Endometrial microvascular endothelial cells (primary cell): ENCODE data around the gene SNX25. TPM values are rescaled to one million over a fixed set of nuclear protein-coding genes. Genes with fewer than 3 reads are reported as not detected.
"Not testable (repeated sequence)": the region's sequence is repeated elsewhere in the genome, so short reads cannot be mapped to it uniquely, and the experiment has no call there.

Source experiments
- in situ Hi-C: cut with HindIII; loops from 2 replicates; pipeline ENCODE4 v1.10.0; 2017; ENCODE audit warnings: low sequenced_read_pairs, low pct_unique_long_range_greater_than_20kb; ENCODE audit errors: inconsistent ontology term
- total RNA-seq: library from RNA; depleted of rRNA; stranded (reverse); fragments of >200 nt; gene quantifications from one replicate; pipeline ENCODE4 v1.2.3, GENCODE V29; 2015; ENCODE audit errors: inconsistent ontology term

Gene SNX25
- total RNA-seq, 1 donor from 2014 or later, result 13.7 TPM

GRCh38 chr4:185224597-185224996 lies 15.2 kb downstream of the SNX25 start:
- in situ Hi-C loops, result no loop called here

- in situ Hi-C loops, result no loop called here
Measured at GRCh38 chr4:185225940-185226339, 16.5 kb downstream of the SNX25 start.

- in situ Hi-C loops, result no loop called here
Measured at GRCh38 chr4:185227131-185227551, 17.7 kb downstream of the SNX25 start.

GRCh38 chr4:185227713-185228278 lies 18.4 kb downstream of the SNX25 start:
- in situ Hi-C loops, result no loop called here

GRCh38 chr4:185229021-185229818 lies 19.8 kb downstream of the SNX25 start:
- in situ Hi-C loops, result no loop called here

GRCh38 chr4:185232370-185232769 lies 23.0 kb downstream of the SNX25 start:
- in situ Hi-C loops, result no loop called here

GRCh38 chr4:185235119-185235842 lies 25.9 kb downstream of the SNX25 start:
- in situ Hi-C loops, result no loop called here

- in situ Hi-C loops, result no loop called here
Measured at GRCh38 chr4:185235843-185236503, 26.6 kb downstream of the SNX25 start.

GRCh38 chr4:185237175-185237574 lies 27.8 kb downstream of the SNX25 start:
- in situ Hi-C loops, result no loop called here

- in situ Hi-C loops, result no loop called here
Measured at GRCh38 chr4:185238215-185238681, 28.9 kb downstream of the SNX25 start.

GRCh38 chr4:185238750-185239149 lies 29.4 kb downstream of the SNX25 start:
- in situ Hi-C loops, result no loop called here

GRCh38 chr4:185240486-185240885 lies 31.1 kb downstream of the SNX25 start:
- in situ Hi-C loops, result not testable (repeated sequence)

- in situ Hi-C loops, result no loop called here
Measured at GRCh38 chr4:185242749-185243533, 33.5 kb downstream of the SNX25 start.

- in situ Hi-C loops, result no loop called here
Measured at GRCh38 chr4:185243879-185244278, 34.5 kb downstream of the SNX25 start.

- in situ Hi-C loops, result no loop called here
Measured at GRCh38 chr4:185244763-185245162, 35.4 kb downstream of the SNX25 start.

GRCh38 chr4:185246453-185246852 lies 37.1 kb downstream of the SNX25 start:
- in situ Hi-C loops, result no loop called here

GRCh38 chr4:185247151-185247550 lies 37.8 kb downstream of the SNX25 start:
- in situ Hi-C loops, result no loop called here

GRCh38 chr4:185248393-185249039 lies 39.1 kb downstream of the SNX25 start:
- in situ Hi-C loops, result no loop called here
